GM10248 (cell line): ENCODE measurements around the gene DSCAM.

Experiments used
- CTCF ChIA-PET: fragments of 300-600 bp; sonication (Branson Sonifier 250); formaldehyde crosslinking; extraction: SDS; loops from one replicate; lab custom pipeline; 2021; ENCODE audit warnings: antibody characterized with exemption; lab: Yijun Ruan, JAX
- POLR2A ChIA-PET: fragments of 350-650 bp; sonication (Branson Sonifier 250); formaldehyde crosslinking; extraction: SDS; loops from one replicate; lab custom pipeline; 2020; ENCODE audit warnings: antibody characterized with exemption; lab: Yijun Ruan, JAX
- DNase-seq: peaks from one replicate; pipeline ENCODE4 v3.0.0; 2012; ENCODE audit errors: extremely low spot score
- TF ChIP-seq, protein P1 (sequence below): IDR thresholded peaks from 2 replicates; pipeline ENCODE4 v1.5.1; 2012; ENCODE audit warnings: mild to moderate bottlenecking, low read depth; ENCODE audit errors: extremely low read depth, missing control alignments, control extremely low read depth

The DSCAM gene

GRCh38 chr21:40795313-40795712 is 51.6 kb downstream of the DSCAM start:
- CTCF ChIA-PET = interaction anchor here (0.9 kb wide), 2 partner anchors 11 to 23 kb away, joined by 3 read pairs; no protein-coding TSS in a partner anchor
- POLR2A ChIA-PET = no interaction called here
- no peak for DNase-seq
- TF ChIP-seq, protein P1, sequence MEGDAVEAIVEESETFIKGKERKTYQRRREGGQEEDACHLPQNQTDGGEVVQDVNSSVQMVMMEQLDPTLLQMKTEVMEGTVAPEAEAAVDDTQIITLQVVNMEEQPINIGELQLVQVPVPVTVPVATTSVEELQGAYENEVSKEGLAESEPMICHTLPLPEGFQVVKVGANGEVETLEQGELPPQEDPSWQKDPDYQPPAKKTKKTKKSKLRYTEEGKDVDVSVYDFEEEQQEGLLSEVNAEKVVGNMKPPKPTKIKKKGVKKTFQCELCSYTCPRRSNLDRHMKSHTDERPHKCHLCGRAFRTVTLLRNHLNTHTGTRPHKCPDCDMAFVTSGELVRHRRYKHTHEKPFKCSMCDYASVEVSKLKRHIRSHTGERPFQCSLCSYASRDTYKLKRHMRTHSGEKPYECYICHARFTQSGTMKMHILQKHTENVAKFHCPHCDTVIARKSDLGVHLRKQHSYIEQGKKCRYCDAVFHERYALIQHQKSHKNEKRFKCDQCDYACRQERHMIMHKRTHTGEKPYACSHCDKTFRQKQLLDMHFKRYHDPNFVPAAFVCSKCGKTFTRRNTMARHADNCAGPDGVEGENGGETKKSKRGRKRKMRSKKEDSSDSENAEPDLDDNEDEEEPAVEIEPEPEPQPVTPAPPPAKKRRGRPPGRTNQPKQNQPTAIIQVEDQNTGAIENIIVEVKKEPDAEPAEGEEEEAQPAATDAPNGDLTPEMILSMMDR = no peak

DNA sequence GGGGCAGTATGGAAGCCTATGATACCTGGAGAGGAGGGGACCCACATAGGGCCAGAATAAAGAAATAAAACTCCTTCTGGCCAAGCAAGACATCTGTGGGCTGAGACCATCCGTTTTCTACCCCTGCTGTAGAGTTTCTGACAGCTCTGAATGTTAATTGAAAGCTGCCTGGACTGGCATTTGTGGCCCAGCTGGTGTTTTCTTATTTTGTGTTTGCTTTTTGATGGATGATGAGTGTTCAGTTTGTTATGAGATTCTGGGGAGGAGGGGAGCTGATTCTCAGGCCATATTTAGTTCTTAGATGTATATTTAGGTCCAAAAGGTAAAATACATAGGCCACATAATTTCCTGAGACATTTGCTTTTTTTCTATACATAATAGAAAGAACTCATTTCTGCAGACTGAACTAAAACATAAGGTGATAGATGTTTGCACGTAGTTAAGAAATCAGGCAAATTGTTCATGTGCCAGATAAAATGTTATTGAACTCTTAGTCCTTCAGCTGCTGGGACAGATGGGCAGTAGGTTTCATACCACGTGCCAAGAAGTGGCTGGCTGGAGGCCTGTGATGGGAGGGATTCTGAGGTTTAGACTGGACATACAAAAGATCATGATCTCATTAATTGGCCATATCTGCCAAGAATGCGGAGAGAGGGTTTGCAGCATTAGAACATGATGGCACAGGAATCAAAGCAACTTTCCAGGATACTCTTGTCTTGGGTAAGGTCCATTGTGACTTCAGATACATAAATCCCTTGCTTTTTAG is 54.1 kb downstream of the DSCAM start:
- DNase-seq = no peak
- POLR2A ChIA-PET = no interaction called here
- CTCF ChIA-PET = no interaction called here
- TF ChIP-seq, protein P1 = no peak

GRCh38 chr21:40788635-40789034 is 58.3 kb downstream of the DSCAM start:
- CTCF ChIA-PET = interaction anchor here (0.6 kb wide), 1 partner anchor 1012 kb away, joined by 3 read pairs; no protein-coding TSS in a partner anchor
- POLR2A ChIA-PET = no interaction called here
- TF ChIP-seq, protein P1 = no peak

GRCh38 chr21:40783404-40783803 is 63.6 kb downstream of the DSCAM start:
- CTCF ChIA-PET = no interaction called here
- TF ChIP-seq, protein P1 = no peak
- POLR2A ChIA-PET = no interaction called here
- DNase-seq = no peak

More at GRCh38 chr21:40788635-40789034, 58.3 kb downstream of the DSCAM start:
- no peak for DNase-seq

DNA sequence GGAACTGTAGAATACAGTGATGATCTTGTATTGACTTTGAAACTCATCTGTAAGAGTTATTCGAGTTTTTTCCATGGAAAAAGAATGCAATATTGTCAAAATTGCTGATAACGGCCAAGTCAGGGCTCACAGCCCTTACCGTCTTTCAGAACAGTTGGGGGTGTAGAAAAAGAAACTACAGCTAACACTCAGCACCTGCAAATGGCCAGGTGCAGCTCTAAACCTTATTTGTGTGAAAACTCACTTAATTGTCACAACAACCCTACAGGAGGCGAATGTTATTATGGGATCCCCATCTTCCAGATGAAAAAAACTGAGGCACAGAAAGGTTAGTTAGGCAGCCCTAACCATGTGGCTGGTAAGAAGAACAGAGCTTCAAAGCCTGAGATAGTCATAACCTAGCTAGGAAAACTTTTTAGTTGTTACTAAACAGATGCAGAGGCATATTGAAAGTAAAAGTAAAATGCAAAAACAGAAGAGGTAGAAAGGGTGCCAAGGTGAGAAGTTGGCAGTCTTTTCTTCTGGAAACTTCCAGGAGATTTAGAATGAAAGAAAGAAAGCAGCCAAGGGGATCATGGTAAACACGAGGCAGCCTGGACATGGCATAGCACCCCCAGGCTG is 76.4 kb downstream of the DSCAM start:
- CTCF ChIA-PET = no interaction called here
- TF ChIP-seq, protein P1 = no peak
- POLR2A ChIA-PET = no interaction called here

GRCh38 chr21:40769231-40769630 is 77.7 kb downstream of the DSCAM start:
- TF ChIP-seq, protein P1 = no peak
- POLR2A ChIA-PET = no interaction called here
- CTCF ChIA-PET = no interaction called here
- DNase-seq = no peak

More for the DNA sequence above, 76.4 kb downstream of the DSCAM start:
- DNase-seq = no peak
